AG04450 (cell line): ENCODE results near the gene LYZL1. TPM values are rescaled to one million over a fixed set of nuclear protein-coding genes. Genes with fewer than 3 reads are reported as not detected.
"Not testable (repeated sequence)": the region's sequence is repeated elsewhere in the genome, so short reads cannot be mapped to it uniquely, and the experiment has no call there.

Experiments
- CTCF ChIA-PET: fragments of 300-600, 350-600 bp; formaldehyde crosslinking; extraction: SDS; loops from one replicate; lab custom pipeline; 2022; ENCODE audit warnings: antibody characterized with exemption, inconsistent platforms; lab: Charles Lee
- POLR2A ChIA-PET: fragments of 350-600 bp; formaldehyde crosslinking; extraction: SDS; loops from one replicate; lab custom pipeline; 2021; ENCODE audit warnings: antibody characterized with exemption, inconsistent platforms; lab: Yijun Ruan, JAX
- DNase-seq: peaks from one replicate; pipeline ENCODE4 v3.0.0-alpha.2; 2011; ENCODE audit warnings: low read depth, low spot score
- H3K27ac ChIP-seq: one replicate; pipeline ENCODE4 v1.5.1; 2012; ENCODE audit warnings: low read depth, low read length, control low read depth
- H3K27me3 ChIP-seq: one replicate; pipeline ENCODE4 v1.6.0; 2012; ENCODE audit warnings: low read length; ENCODE audit not compliant: control insufficient read depth, insufficient read depth
- H3K4me3 ChIP-seq: 2 replicates; pipeline ENCODE4 v1.5.1; 2011; ENCODE audit warnings: mild to moderate bottlenecking, low read depth, low read length, control low read depth
- H3K9me3 ChIP-seq: 2 replicates; pipeline ENCODE4 v1.5.1; 2012; ENCODE audit warnings: low read length; ENCODE audit not compliant: control insufficient read depth, insufficient read depth
- CTCF ChIP-seq: IDR thresholded peaks from 2 replicates; pipeline ENCODE4 v1.5.1; 2011; ENCODE audit warnings: low read depth, low read length, control low read depth, inconsistent platforms
- polyA plus RNA-seq: library from polyadenylated mRNA; depleted of rRNA; stranded (reverse); fragments of >200 nt; gene quantifications from 2 replicates; pipeline ENCODE4 v1.2.3, GENCODE V29; 2011

The LYZL1 gene
- polyA plus RNA-seq, 1 experiment, result not detected

- ChIA-PET POLR2A (no interaction called here), CTCF (interaction anchor here (1.6 to 4.5 kb wide), 2 partner anchors 11 to 652 kb away, joined by 3 to 25 read pairs; no protein-coding TSS in a partner anchor)
- Histone ChIP-seq H3K27ac (no peak overlapping the region), H3K4me3 (no peak overlapping the region), H3K9me3 (no peaks in the 10 kb centered on the region), H3K27me3 (peaks cover 6% of the 10 kb centered on the region)
- TF ChIP-seq CTCF, result no peak
- no peak for DNase-seq
Measured at GRCh38 chr10:29316308-29317026, 27.6 kb downstream of the LYZL1 start.

- no peak overlapping the region for H3K4me3 ChIP-seq
- no peaks in the 10 kb centered on the region for H3K9me3 ChIP-seq
- H3K27me3 ChIP-seq, result peaks cover 6% of the 10 kb centered on the region
- no peak overlapping the region for H3K27ac ChIP-seq
- TF ChIP-seq CTCF, result no peak
- ChIA-PET CTCF (interaction anchor here (1.6 to 4.5 kb wide), 2 partner anchors 12 to 653 kb away, joined by 3 to 25 read pairs; no protein-coding TSS in a partner anchor), POLR2A (no interaction called here)
- DNase-seq, result no peak
Measured at GRCh38 chr10:29317027-29317420, 28.2 kb downstream of the LYZL1 start.

GRCh38 chr10:29317423-29318021 lies 28.7 kb downstream of the LYZL1 start:
- no peak for DNase-seq
- Histone ChIP-seq H3K27me3 (peaks cover 6% of the 10 kb centered on the region), H3K4me3 (no peak overlapping the region), H3K27ac (no peak overlapping the region), H3K9me3 (no peaks in the 10 kb centered on the region)
- TF ChIP-seq CTCF, result no peak
- ChIA-PET POLR2A (interaction anchor here (0.6 kb wide), 1 partner anchor 16 kb away, joined by 3 read pairs; no protein-coding TSS in a partner anchor), CTCF (interaction anchor here (1.6 to 4.5 kb wide), 2 partner anchors 13 to 653 kb away, joined by 3 to 25 read pairs; no protein-coding TSS in a partner anchor)

- H3K27ac ChIP-seq, H3K9me3 ChIP-seq, DNase-seq, H3K27me3 ChIP-seq, H3K4me3 ChIP-seq: not testable (repeated sequence)
- ChIA-PET CTCF (interaction anchor here (1.0 to 4.5 kb wide), 2 partner anchors 13 to 654 kb away, joined by 3 to 25 read pairs; no protein-coding TSS in a partner anchor), POLR2A (interaction anchor here (0.6 kb wide), 1 partner anchor 15 kb away, joined by 3 read pairs; no protein-coding TSS in a partner anchor)
Measured at GRCh38 chr10:29318141-29319071, 29.5 kb downstream of the LYZL1 start.

- ChIA-PET POLR2A (no interaction called here), CTCF (interaction anchor here (0.6 to 4.5 kb wide), 5 partner anchors 14 to 655 kb away, joined by 3 to 25 read pairs (median 4); no protein-coding TSS in a partner anchor)
- no peak for DNase-seq
- Histone ChIP-seq H3K4me3 (no peak overlapping the region), H3K27me3 (peaks cover 6% of the 10 kb centered on the region), H3K27ac (no peak overlapping the region), H3K9me3 (no peaks in the 10 kb centered on the region)
- TF ChIP-seq CTCF, result no peak
Measured at GRCh38 chr10:29319205-29319781, 30.4 kb downstream of the LYZL1 start.

GRCh38 chr10:29320680-29321121 lies 31.8 kb downstream of the LYZL1 start:
- POLR2A ChIA-PET, H3K4me3 ChIP-seq, H3K9me3 ChIP-seq, H3K27me3 ChIP-seq, DNase-seq, H3K27ac ChIP-seq: not testable (repeated sequence)
- CTCF ChIA-PET, result interaction anchor here (1.0 kb wide), 2 partner anchors 16 to 657 kb away, joined by 3 read pairs; no protein-coding TSS in a partner anchor
